ENCODE data around the gene GRB14.
"Not testable (repeated sequence)": the region's sequence is repeated elsewhere in the genome, so short reads cannot be mapped to it uniquely, and the experiment has no call there.

GRB14 gene

GRCh38 chr2:164644036-164644700, 22.9 kb upstream of the GRB14 start:
- no peak for DNase-seq (ENCODE audit: insufficient read length)
- no peak for TF ChIP-seq POLR2A (IDR thresholded peaks at IDR 0.05; ENCODE audit: low read depth, low read length)
- TF ChIP-seq POLR2AphosphoS5 (IDR thresholded peaks at IDR 0.05; ENCODE audit: low read depth, low read length), result no peak
- no peak for FAIRE-seq

DNA sequence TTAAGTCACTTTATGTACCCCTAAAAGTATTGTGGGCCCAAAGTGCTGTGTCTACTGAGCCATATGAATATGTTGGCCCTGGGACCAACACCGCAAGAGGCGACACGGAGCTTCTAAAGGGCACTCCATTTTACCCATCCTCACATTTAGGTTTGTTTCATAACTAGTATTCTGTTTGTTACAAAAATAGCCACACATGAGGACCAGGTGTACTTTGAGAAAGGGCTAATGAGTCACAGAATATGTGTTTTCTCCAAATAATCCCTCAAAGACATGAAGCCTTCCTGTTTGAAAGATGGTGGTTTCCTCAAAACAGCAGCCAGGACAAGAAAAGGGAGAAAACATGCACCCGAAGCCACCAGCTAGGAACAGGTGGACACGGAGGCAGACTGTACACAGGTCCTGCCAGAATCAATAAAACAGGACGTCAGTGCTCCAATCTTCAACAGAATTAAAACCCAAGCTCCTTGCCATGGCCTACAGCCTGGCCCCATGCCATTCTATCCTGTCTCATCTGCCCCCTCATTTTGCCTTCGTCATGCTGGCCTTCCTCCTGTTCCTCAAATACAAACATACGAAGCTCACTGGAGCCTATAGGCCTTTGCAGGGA, 21.8 kb upstream of the GRB14 start:
- TF ChIP-seq POLR2AphosphoS5 (IDR thresholded peaks at IDR 0.05; ENCODE audit: low read depth, low read length), result no peak
- no peak for TF ChIP-seq POLR2A (IDR thresholded peaks at IDR 0.05; ENCODE audit: low read depth, low read length)
- TF ChIP-seq TAF1 (IDR thresholded peaks at IDR 0.05; ENCODE audit: borderline replicate concordance, low read depth, low read length), result no peak
- FAIRE-seq (no peak), DNase-seq (ENCODE audit: insufficient read length) (no peak)

DNA sequence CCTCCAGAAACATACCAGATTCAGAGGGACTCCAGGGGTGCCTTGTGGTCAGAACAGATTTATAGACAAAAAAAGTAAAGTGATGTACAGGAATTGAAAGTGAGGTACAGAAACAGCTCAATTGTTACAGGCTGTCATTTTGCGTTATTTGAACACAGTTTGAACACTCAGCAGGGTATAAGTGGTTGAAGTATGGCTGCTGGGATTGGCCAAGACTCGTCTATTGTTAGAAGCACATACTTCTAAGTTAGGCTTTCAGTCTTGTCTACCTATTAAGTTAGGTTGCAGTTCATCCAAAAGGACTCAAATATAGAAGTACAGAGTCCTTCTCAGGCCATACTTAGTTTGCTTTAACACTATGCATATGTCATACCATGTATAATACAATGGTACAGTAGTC, 21.0 kb upstream of the GRB14 start:
- DNase-seq (ENCODE audit: insufficient read length) (no peak), FAIRE-seq (no peak)
- no peak for TF ChIP-seq POLR2AphosphoS5 (IDR thresholded peaks at IDR 0.05; ENCODE audit: low read depth, low read length)
- no peak for TF ChIP-seq TAF1 (IDR thresholded peaks at IDR 0.05; ENCODE audit: borderline replicate concordance, low read depth, low read length)
- no peak for TF ChIP-seq POLR2A (IDR thresholded peaks at IDR 0.05; ENCODE audit: low read depth, low read length)

DNA sequence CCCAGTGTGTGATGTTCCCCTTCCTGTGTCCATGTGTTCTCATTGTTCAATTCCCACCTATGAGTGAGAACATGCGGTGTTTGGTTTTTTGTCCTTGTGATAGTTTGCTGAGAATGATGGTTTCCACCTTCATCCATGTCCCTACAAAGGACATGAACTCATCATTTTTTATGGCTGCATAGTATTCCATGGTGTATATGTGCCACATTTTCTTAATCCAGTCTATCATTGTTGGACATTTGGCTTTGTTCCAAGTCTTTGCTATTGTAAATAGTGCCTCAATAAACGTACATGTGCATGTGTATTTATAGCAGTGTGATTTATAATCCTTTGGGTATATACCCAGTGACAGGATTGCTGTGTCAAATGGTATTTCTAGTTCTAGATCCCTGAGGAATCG, 7.0 kb upstream of the GRB14 start:
- DNase-seq (ENCODE audit: insufficient read length); FAIRE-seq: not testable (repeated sequence)

GRCh38 chr2:164625378-164625971, 4.2 kb upstream of the GRB14 start:
- DNase-seq (ENCODE audit: insufficient read length) (no peak), FAIRE-seq (no peak)
- TF ChIP-seq POLR2AphosphoS5 (IDR thresholded peaks at IDR 0.05; ENCODE audit: low read depth, low read length) (no peak), POLR2A (IDR thresholded peaks at IDR 0.05; ENCODE audit: low read depth, low read length) (no peak), TAF1 (IDR thresholded peaks at IDR 0.05; ENCODE audit: borderline replicate concordance, low read depth, low read length) (no peak)

DNA sequence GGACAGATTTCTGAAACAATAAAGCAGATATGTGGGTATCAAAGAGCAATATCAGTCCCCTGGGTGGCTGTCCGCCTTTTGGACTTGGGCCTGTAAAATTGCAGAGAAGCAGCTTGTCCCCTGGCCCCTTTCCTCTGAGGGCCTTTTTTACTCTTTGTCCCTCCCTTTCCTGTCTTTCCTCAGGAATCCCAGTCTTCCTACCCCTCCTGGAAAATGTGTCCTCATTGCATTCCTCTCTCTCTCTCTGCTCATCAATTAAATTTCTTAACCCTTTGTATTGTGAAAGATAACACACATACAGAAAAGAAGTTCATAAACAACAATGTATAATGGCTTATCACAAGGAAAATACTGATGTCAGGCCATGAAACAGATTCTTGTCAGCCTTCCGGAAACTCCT, 3.0 kb upstream of the GRB14 start:
- FAIRE-seq, result no peak
- no peak for DNase-seq (ENCODE audit: insufficient read length)
- TF ChIP-seq POLR2A (IDR thresholded peaks at IDR 0.05; ENCODE audit: low read depth, low read length) (no peak), POLR2AphosphoS5 (IDR thresholded peaks at IDR 0.05; ENCODE audit: low read depth, low read length) (no peak), TAF1 (IDR thresholded peaks at IDR 0.05; ENCODE audit: borderline replicate concordance, low read depth, low read length) (no peak)

DNA sequence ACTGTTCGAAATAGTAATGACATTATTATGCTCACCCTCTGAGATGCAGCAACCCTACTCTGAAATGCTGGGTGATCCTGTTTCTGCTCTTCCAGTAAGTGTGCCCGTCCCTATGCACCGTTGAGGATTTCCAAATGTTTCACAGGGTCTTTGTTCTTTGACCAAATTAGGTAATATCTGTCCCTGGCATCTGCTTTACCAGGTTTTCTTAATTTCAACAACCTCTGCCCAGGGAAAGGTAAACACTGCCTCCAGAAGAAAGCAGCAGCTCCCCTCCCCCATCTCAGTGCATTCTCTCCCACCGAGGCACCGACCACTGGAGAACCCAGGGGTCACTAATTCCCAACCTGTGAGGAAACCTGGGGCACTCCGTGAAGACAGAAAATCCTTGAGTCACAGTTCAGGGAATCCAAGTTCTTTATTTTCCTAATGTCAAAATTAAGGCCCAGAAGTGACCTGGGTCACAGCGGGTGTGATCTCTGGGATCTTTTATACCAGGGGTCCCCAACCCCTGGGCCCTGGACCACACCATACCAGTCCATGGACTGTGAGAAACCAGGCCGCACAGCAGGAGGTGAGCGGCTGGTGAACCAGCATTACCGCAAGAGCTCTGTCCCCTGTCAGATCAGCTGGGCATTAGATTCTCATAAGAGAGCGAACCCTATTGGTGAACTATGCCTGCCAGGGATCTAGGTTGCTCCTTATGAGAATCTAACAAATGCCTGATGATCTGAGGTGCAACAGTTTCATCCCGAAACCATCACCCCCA, 1.2 kb upstream of the GRB14 start:
- TF ChIP-seq POLR2AphosphoS5 (IDR thresholded peaks at IDR 0.05; ENCODE audit: low read depth, low read length) (no peak), POLR2A (IDR thresholded peaks at IDR 0.05; ENCODE audit: low read depth, low read length) (no peak), TAF1 (IDR thresholded peaks at IDR 0.05; ENCODE audit: borderline replicate concordance, low read depth, low read length) (no peak)
- no peak for DNase-seq (ENCODE audit: insufficient read length)
- FAIRE-seq, result no peak

DNA sequence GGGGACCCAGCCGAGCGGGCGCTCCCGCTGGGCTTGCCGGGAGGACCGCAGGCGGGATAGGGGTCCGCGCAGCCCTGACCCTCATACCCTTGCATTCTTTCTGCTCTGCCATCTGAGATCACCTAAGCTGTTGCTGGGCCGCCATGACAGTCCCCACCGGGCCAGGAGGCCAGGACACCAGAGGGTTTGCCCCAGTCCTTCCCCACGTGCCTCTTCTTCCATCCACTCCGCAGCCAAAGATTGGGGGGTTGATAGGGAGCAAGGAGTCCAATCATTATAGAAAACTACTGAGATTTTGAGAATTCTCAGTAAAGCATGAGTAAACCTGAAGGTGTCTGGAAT, 453 bp upstream of the GRB14 start:
- DNase-seq (ENCODE audit: insufficient read length) (no peak), FAIRE-seq (no peak)
- no peak for TF ChIP-seq TAF1 (IDR thresholded peaks at IDR 0.05; ENCODE audit: borderline replicate concordance, low read depth, low read length)
- TF ChIP-seq POLR2AphosphoS5 (IDR thresholded peaks at IDR 0.05; ENCODE audit: low read depth, low read length), result no peak
- TF ChIP-seq POLR2A (IDR thresholded peaks at IDR 0.05; ENCODE audit: low read depth, low read length), result no peak

GRCh38 chr2:164620457-164620856, 825 bp downstream of the GRB14 start:
- FAIRE-seq (no peak), DNase-seq (ENCODE audit: insufficient read length) (no peak)
- TF ChIP-seq POLR2AphosphoS5 (IDR thresholded peaks at IDR 0.05; ENCODE audit: low read depth, low read length), result no peak
- no peak for TF ChIP-seq TAF1 (IDR thresholded peaks at IDR 0.05; ENCODE audit: borderline replicate concordance, low read depth, low read length)
- TF ChIP-seq POLR2A (IDR thresholded peaks at IDR 0.05; ENCODE audit: low read depth, low read length), result no peak

- DNase-seq (ENCODE audit: insufficient read length) (no peak), FAIRE-seq (no peak)
- TF ChIP-seq TAF1 (IDR thresholded peaks at IDR 0.05; ENCODE audit: borderline replicate concordance, low read depth, low read length) (no peak), POLR2AphosphoS5 (IDR thresholded peaks at IDR 0.05; ENCODE audit: low read depth, low read length) (no peak), POLR2A (IDR thresholded peaks at IDR 0.05; ENCODE audit: low read depth, low read length) (no peak)
Measured at GRCh38 chr2:164617466-164617865, 3.8 kb downstream of the GRB14 start.

GRCh38 chr2:164613321-164613982, 7.8 kb downstream of the GRB14 start:
- no peak for DNase-seq (ENCODE audit: insufficient read length)
- no peak for FAIRE-seq
- no peak for TF ChIP-seq POLR2AphosphoS5 (IDR thresholded peaks at IDR 0.05; ENCODE audit: low read depth, low read length)
- TF ChIP-seq TAF1 (IDR thresholded peaks at IDR 0.05; ENCODE audit: borderline replicate concordance, low read depth, low read length), result no peak
- TF ChIP-seq POLR2A (IDR thresholded peaks at IDR 0.05; ENCODE audit: low read depth, low read length), result no peak

Data from GM12892 (cell line).